ENCODE results near the gene KRT34.

DNA sequence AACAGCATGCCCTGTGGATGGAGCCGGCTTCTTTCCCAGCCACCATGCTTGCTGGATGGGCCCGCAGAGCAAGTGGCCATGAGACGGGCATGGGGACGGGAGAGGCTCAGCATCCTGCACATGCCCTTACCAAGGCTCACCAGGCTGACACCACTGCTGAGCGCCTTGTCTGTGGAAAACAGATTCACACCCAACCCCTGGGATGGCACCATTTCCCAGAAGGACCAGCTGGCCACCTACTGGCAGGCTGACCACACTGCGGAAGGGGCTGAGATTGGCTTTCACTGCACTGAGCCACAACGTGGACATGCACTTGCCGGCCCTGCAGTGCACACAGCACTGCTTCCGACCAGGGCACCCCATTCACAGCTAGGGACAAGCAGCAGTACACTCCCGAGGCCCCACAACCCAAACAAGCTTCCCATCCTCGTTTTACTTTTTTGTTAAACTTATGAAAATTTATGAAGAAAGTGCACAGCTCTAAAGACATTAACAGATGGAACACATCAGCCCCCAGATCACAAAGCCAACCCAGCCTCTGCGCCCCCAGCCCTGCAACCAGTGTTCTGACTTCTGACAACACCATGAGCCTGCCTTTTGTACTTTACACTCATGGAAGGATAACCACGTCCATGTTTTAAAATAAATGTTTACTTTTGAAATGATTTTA lies 52.7 kb downstream of the KRT34 start:
- TF ChIP-seq, protein P1, sequence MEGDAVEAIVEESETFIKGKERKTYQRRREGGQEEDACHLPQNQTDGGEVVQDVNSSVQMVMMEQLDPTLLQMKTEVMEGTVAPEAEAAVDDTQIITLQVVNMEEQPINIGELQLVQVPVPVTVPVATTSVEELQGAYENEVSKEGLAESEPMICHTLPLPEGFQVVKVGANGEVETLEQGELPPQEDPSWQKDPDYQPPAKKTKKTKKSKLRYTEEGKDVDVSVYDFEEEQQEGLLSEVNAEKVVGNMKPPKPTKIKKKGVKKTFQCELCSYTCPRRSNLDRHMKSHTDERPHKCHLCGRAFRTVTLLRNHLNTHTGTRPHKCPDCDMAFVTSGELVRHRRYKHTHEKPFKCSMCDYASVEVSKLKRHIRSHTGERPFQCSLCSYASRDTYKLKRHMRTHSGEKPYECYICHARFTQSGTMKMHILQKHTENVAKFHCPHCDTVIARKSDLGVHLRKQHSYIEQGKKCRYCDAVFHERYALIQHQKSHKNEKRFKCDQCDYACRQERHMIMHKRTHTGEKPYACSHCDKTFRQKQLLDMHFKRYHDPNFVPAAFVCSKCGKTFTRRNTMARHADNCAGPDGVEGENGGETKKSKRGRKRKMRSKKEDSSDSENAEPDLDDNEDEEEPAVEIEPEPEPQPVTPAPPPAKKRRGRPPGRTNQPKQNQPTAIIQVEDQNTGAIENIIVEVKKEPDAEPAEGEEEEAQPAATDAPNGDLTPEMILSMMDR (IDR thresholded peaks at IDR 0.05), result no peak
- TF ChIP-seq POLR2A (IDR thresholded peaks at IDR 0.05), result no peak

Measured in ovary (tissue), 3 donors.